ENCODE measurements around the gene RAB36. TPM values are rescaled to one million over a fixed set of nuclear protein-coding genes. Genes with fewer than 3 reads are reported as not detected.

Gene RAB36
- total RNA-seq, 2 experiments from 2014 or later, result 0.41 to 3.0 TPM

DNA sequence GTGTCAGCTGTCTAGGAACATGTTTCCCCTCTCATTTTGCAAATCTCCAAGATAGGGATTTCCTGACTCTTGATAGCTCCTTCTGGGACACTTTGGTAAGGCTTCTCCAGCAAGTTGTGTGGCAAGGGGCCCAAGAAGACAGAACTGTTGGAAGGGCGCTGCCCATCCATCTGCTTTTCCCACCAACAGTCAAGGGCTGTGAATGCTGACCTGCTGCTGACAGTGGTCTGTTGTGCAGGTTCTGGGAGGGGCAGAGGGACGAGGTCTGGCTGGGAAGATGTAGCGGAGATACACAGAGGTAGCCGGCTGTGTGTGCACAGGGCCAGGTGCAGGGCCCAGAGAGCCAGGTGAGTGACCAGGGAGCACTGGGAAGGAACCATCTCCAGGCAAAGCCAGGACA lies 47.3 kb downstream of the RAB36 start:
- Histone ChIP-seq H3K27ac (ENCODE audit: low read depth, low read length, poor library complexity, severe bottlenecking) (no peak overlapping the region), H3K4me2 (ENCODE audit: low read length) (no peak overlapping the region), H3K79me2 (ENCODE audit: insufficient read depth, low read depth, low read length) (peaks cover 27% of the 10 kb centered on the region), H4K20me1 (ENCODE audit: insufficient read depth, low read length) (no peaks in the 10 kb centered on the region), H3K9me2 (ENCODE audit: insufficient read depth, low read length) (no peaks in the 10 kb centered on the region), H3K4me3 (ENCODE audit: low read depth, low read length, poor library complexity, severe bottlenecking) (no peak overlapping the region), H3K36me3 (ENCODE audit: insufficient read depth, low read length) (peaks cover 32% of the 10 kb centered on the region; the same call in 1 of the 2 replicates), H2AFZ (ENCODE audit: low read length) (no peak overlapping the region), H3K9me3 (ENCODE audit: low read length) (no peaks in the 10 kb centered on the region), H3K4me1 (ENCODE audit: insufficient read depth, low read length, poor library complexity, severe bottlenecking) (no peaks in the 10 kb centered on the region)
- intact Hi-C loops (cut with micrococcal nuclease; ENCODE audit: unreplicated experiment), result no loop called here
- DNase-seq (ENCODE audit: low spot score), result no peak
- BruUV-seq (replicated peaks), result no TSS peak
- TF ChIP-seq EZH2phosphoT487 (IDR thresholded peaks at IDR 0.05; ENCODE audit: borderline replicate concordance, low read depth, low read length), result no peak
- TF ChIP-seq, protein P1, sequence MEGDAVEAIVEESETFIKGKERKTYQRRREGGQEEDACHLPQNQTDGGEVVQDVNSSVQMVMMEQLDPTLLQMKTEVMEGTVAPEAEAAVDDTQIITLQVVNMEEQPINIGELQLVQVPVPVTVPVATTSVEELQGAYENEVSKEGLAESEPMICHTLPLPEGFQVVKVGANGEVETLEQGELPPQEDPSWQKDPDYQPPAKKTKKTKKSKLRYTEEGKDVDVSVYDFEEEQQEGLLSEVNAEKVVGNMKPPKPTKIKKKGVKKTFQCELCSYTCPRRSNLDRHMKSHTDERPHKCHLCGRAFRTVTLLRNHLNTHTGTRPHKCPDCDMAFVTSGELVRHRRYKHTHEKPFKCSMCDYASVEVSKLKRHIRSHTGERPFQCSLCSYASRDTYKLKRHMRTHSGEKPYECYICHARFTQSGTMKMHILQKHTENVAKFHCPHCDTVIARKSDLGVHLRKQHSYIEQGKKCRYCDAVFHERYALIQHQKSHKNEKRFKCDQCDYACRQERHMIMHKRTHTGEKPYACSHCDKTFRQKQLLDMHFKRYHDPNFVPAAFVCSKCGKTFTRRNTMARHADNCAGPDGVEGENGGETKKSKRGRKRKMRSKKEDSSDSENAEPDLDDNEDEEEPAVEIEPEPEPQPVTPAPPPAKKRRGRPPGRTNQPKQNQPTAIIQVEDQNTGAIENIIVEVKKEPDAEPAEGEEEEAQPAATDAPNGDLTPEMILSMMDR (conservative IDR thresholded peaks at IDR 0.05; ENCODE audit: low read length), result no peak
- ChIA-PET CTCF (ENCODE audit: unreplicated experiment) (no interaction called here), POLR2A (no interaction called here)

DNA sequence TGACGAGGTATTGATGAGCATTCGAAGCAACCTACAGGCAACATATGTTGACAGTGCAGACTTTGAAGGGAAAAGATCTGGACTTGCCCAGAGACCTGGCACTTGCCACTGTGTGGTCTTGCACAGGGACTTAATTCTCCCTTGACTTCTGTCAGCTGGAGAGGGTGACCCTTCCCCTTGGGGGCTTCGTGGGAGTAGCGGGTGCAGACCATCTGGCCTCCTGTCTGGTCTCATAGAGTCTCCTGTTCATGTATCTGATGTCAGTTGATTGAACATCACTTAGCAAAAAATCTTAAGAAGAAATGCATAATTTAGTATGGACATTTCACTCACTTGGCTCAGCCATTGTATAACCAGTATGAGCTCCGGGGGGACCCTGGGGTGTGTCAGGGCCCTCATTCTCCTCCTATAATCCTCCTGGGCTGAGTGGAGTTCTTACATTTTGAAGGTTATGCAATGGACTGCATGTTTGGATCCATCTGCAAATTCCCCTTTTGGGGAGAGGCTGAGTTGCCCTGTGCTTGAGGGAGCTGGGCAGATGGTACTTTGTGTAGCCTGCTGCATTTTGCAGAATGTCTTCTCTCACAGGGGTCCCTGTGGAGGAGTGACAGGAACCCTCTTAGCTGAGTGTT lies 48.0 kb downstream of the RAB36 start:
- no peak for DNase-seq (ENCODE audit: low spot score)
- BruUV-seq (replicated peaks), result no TSS peak
- Histone ChIP-seq H3K79me2 (ENCODE audit: insufficient read depth, low read depth, low read length) (peaks cover 19% of the 10 kb centered on the region; the same call in 1 of the 2 replicates), H3K4me1 (ENCODE audit: insufficient read depth, low read length, poor library complexity, severe bottlenecking) (no peaks in the 10 kb centered on the region), H3K36me3 (ENCODE audit: insufficient read depth, low read length) (peaks cover 25% of the 10 kb centered on the region; the same call in 1 of the 2 replicates), H3K4me3 (ENCODE audit: low read depth, low read length, poor library complexity, severe bottlenecking) (no peak overlapping the region), H4K20me1 (ENCODE audit: insufficient read depth, low read length) (no peaks in the 10 kb centered on the region), H3K9me2 (ENCODE audit: insufficient read depth, low read length) (no peaks in the 10 kb centered on the region), H2AFZ (ENCODE audit: low read length) (no peak overlapping the region), H3K27ac (ENCODE audit: low read depth, low read length, poor library complexity, severe bottlenecking) (no peak overlapping the region), H3K9me3 (ENCODE audit: low read length) (no peaks in the 10 kb centered on the region), H3K4me2 (ENCODE audit: low read length) (no peak overlapping the region)
- CTCF ChIA-PET (ENCODE audit: unreplicated experiment), result no interaction called here
- no peak for TF ChIP-seq EZH2phosphoT487 (IDR thresholded peaks at IDR 0.05; ENCODE audit: borderline replicate concordance, low read depth, low read length)
- TF ChIP-seq, protein P1 (conservative IDR thresholded peaks at IDR 0.05; ENCODE audit: low read length), result no peak
- POLR2A ChIA-PET, result interaction anchor here (0.5 kb wide), 1 partner anchor 9 kb away, joined by 4 read pairs; no protein-coding TSS in a partner anchor
- intact Hi-C loops (cut with micrococcal nuclease; ENCODE audit: unreplicated experiment), result no loop called here

DNA sequence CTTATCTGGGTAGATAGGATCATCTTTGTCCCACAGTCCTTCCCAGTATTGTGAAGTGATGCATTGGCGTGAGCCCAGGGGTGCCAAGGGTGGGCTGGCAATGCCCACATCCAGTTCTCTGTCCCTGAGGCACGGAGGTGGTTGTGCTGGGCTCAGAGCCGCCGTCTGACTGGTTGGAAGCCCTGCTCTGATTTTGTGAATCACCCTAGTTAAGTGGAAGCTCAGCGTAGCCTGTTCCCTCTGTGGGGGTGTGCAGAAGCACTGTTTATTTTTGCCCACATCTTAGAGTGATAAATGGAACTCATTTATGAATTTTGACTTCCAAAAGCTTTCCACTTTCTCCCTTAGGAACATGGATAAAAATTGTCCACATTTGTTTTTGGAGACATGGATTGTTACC lies 48.6 kb downstream of the RAB36 start:
- no TSS peak for BruUV-seq (replicated peaks)
- Histone ChIP-seq H3K36me3 (ENCODE audit: insufficient read depth, low read length) (peaks cover 29% of the 10 kb centered on the region; the same call in 1 of the 2 replicates), H3K27ac (ENCODE audit: low read depth, low read length, poor library complexity, severe bottlenecking) (no peak overlapping the region), H3K4me3 (ENCODE audit: low read depth, low read length, poor library complexity, severe bottlenecking) (no peak overlapping the region), H3K79me2 (ENCODE audit: insufficient read depth, low read depth, low read length) (peaks cover 14% of the 10 kb centered on the region; the same call in 1 of the 2 replicates), H3K9me2 (ENCODE audit: insufficient read depth, low read length) (no peaks in the 10 kb centered on the region), H3K4me1 (ENCODE audit: insufficient read depth, low read length, poor library complexity, severe bottlenecking) (no peaks in the 10 kb centered on the region), H4K20me1 (ENCODE audit: insufficient read depth, low read length) (no peaks in the 10 kb centered on the region), H2AFZ (ENCODE audit: low read length) (no peak overlapping the region), H3K9me3 (ENCODE audit: low read length) (no peaks in the 10 kb centered on the region), H3K4me2 (ENCODE audit: low read length) (no peak overlapping the region)
- ChIA-PET POLR2A (no interaction called here), CTCF (ENCODE audit: unreplicated experiment) (no interaction called here)
- intact Hi-C loops (cut with micrococcal nuclease; ENCODE audit: unreplicated experiment), result no loop called here
- no peak for TF ChIP-seq EZH2phosphoT487 (IDR thresholded peaks at IDR 0.05; ENCODE audit: borderline replicate concordance, low read depth, low read length)
- TF ChIP-seq, protein P1 (conservative IDR thresholded peaks at IDR 0.05; ENCODE audit: low read length), result no peak
- DNase-seq (ENCODE audit: low spot score), result no peak
